Neural progenitor cell (in vitro differentiated cells): ENCODE results near the gene GBGT1. TPM values are rescaled to one million over a fixed set of nuclear protein-coding genes. Genes with fewer than 3 reads are reported as not detected.

Source experiments
- DNase-seq: peaks from one replicate; pipeline ENCODE4 v3.0.0-alpha.2; 2016; ENCODE audit warnings: low spot score
- H2AFZ ChIP-seq: fragments of 200-600 bp; sonication (generic); replicated peaks from 2 replicates; pipeline ENCODE4 v1.6.1; 2016; ENCODE audit warnings: antibody characterized with exemption
- H3F3A ChIP-seq: fragments of 200-600 bp; sonication (generic); 2 replicates; pipeline ENCODE4 v1.6.1; 2016; ENCODE audit warnings: antibody characterized with exemption, low read depth
- H3K27ac ChIP-seq: fragments of 200-600 bp; sonication (generic); 2 replicates; pipeline ENCODE4 v1.5.1; 2016; ENCODE audit warnings: mild to moderate bottlenecking
- H3K27me3 ChIP-seq: fragments of 200-600 bp; sonication (generic); 2 replicates; pipeline ENCODE4 v1.6.1; 2016; ENCODE audit warnings: mild to moderate bottlenecking, moderate library complexity
- H3K36me3 ChIP-seq: fragments of 200-600 bp; sonication (generic); 2 replicates; pipeline ENCODE4 v1.5.1; 2016
- H3K4me1 ChIP-seq: fragments of 200-600 bp; sonication (generic); 2 replicates; pipeline ENCODE4 v1.6.1; 2016; ENCODE audit warnings: mixed run types
- H3K4me2 ChIP-seq: fragments of 200-600 bp; sonication (generic); 2 replicates; pipeline ENCODE4 v1.6.1; 2016
- H3K4me3 ChIP-seq: fragments of 200-600 bp; sonication (generic); 2 replicates; pipeline ENCODE4 v1.5.1; 2016
- H3K79me2 ChIP-seq: fragments of 200-600 bp; sonication (generic); 2 replicates; pipeline ENCODE4 v1.6.1; 2016; ENCODE audit warnings: low read depth
- H3K9ac ChIP-seq: fragments of 200-600 bp; sonication (generic); 2 replicates; pipeline ENCODE4 v1.6.1; 2016
- H3K9me3 ChIP-seq: fragments of 200-600 bp; sonication (generic); 2 replicates; pipeline ENCODE4 v1.5.1; 2016; ENCODE audit warnings: low read depth
- H4K20me1 ChIP-seq: fragments of 200-600 bp; sonication (generic); 2 replicates; pipeline ENCODE4 v1.6.1; 2016; ENCODE audit warnings: low read depth
- H3K27ac Mint-ChIP-seq: 3 replicates; pipeline ENCODE4 v1.8.0; 2021; ENCODE audit warnings: mixed read lengths
- H3K27me3 Mint-ChIP-seq: 2 replicates; pipeline ENCODE4 v1.8.0; 2022; ENCODE audit warnings: low read depth, mild to moderate bottlenecking, inconsistent platforms, moderate library complexity, mixed read lengths; ENCODE audit not compliant: insufficient read depth
- H3K36me3 Mint-ChIP-seq: 3 replicates; pipeline ENCODE4 v1.8.0; 2021; ENCODE audit warnings: mixed read lengths
- H3K4me1 Mint-ChIP-seq: 3 replicates; pipeline ENCODE4 v1.8.0; 2021; ENCODE audit warnings: mixed read lengths
- H3K4me3 Mint-ChIP-seq: 3 replicates; pipeline ENCODE4 v1.8.0; 2021; ENCODE audit warnings: mild to moderate bottlenecking, moderate library complexity, mixed read lengths
- H3K9me3 Mint-ChIP-seq: 3 replicates; pipeline ENCODE4 v1.8.0; 2020; ENCODE audit warnings: mixed read lengths
- EZH2 ChIP-seq: fragments of 200-600 bp; sonication (generic); IDR thresholded peaks from 2 replicates; pipeline ENCODE4 v1.6.1; 2017; ENCODE audit warnings: antibody characterized with exemption, mild to moderate bottlenecking, moderate library complexity
- EZH2phosphoT487 ChIP-seq: fragments of 200-600 bp; sonication (generic); IDR thresholded peaks from 2 replicates; pipeline ENCODE4 v1.6.1; 2017; ENCODE audit warnings: antibody characterized with exemption
- total RNA-seq: library from RNA; depleted of rRNA; stranded (reverse); fragments of >200 nt; gene quantifications from 2 replicates; pipeline ENCODE4 v1.2.3, GENCODE V29; 2015; ENCODE audit warnings: low replicate concordance
- TF ChIP-seq, protein P1 (sequence below): fragments of 200-600 bp; sonication (generic); IDR thresholded peaks from 2 replicates; pipeline ENCODE4 v1.5.1; 2017; ENCODE audit warnings: antibody characterized with exemption, mild to moderate bottlenecking

GBGT1 gene
- total RNA-seq, 1 donor from 2014 or later: 2.0 TPM

DNA sequence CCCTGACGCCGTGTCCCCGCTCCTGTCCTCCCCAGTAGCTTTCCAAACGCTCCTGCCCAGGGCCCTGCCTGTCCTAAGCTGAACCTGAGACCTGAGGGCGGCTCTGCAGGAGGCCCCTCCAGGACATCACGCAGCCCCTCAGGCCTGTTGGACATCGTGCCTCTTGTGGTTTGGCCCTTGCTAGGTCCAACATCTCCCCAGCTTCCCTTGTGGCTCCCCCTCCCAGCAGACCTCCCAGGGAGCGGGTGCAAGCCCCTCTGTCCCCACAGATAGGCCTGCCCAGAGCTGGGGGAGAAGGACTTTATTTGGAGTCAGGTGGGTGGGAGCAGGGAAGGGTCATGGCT is 41.3 kb upstream of the GBGT1 start:
- Mint-ChIP-seq H3K27ac (no peak overlapping the region), H3K4me3 (no peak overlapping the region), H3K9me3 (no peaks in the 10 kb centered on the region), H3K36me3 (no peaks in the 10 kb centered on the region), H3K27me3 (peaks cover 7% of the 10 kb centered on the region), H3K4me1 (no peaks in the 10 kb centered on the region)
- H4K20me1 ChIP-seq: no peaks in the 10 kb centered on the region
- DNase-seq: no peak
- H3K4me3 ChIP-seq: no peak overlapping the region
- no peak overlapping the region for H3K4me2 ChIP-seq
- no peaks in the 10 kb centered on the region for H3F3A ChIP-seq
- peaks cover 74% of the 10 kb centered on the region for H3K27me3 ChIP-seq
- no peaks in the 10 kb centered on the region for H3K36me3 ChIP-seq
- H3K27ac ChIP-seq: no peak overlapping the region
- H3K9ac ChIP-seq: no peak overlapping the region
- H3K9me3 ChIP-seq: no peaks in the 10 kb centered on the region
- no peaks in the 10 kb centered on the region for H3K4me1 ChIP-seq
- no peak for TF ChIP-seq EZH2
- TF ChIP-seq, protein P1, sequence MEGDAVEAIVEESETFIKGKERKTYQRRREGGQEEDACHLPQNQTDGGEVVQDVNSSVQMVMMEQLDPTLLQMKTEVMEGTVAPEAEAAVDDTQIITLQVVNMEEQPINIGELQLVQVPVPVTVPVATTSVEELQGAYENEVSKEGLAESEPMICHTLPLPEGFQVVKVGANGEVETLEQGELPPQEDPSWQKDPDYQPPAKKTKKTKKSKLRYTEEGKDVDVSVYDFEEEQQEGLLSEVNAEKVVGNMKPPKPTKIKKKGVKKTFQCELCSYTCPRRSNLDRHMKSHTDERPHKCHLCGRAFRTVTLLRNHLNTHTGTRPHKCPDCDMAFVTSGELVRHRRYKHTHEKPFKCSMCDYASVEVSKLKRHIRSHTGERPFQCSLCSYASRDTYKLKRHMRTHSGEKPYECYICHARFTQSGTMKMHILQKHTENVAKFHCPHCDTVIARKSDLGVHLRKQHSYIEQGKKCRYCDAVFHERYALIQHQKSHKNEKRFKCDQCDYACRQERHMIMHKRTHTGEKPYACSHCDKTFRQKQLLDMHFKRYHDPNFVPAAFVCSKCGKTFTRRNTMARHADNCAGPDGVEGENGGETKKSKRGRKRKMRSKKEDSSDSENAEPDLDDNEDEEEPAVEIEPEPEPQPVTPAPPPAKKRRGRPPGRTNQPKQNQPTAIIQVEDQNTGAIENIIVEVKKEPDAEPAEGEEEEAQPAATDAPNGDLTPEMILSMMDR: no peak
- TF ChIP-seq EZH2phosphoT487: no peak
- no peak overlapping the region for H2AFZ ChIP-seq
- H3K79me2 ChIP-seq: no peaks in the 10 kb centered on the region

- Histone ChIP-seq H3K9me3 (no peaks in the 10 kb centered on the region), H3K9ac (no peak overlapping the region), H3F3A (no peaks in the 10 kb centered on the region), H3K36me3 (no peaks in the 10 kb centered on the region), H2AFZ (no peak overlapping the region), H3K4me1 (no peaks in the 10 kb centered on the region), H3K27me3 (peaks cover 74% of the 10 kb centered on the region), H3K27ac (no peak overlapping the region), H3K79me2 (no peaks in the 10 kb centered on the region), H3K4me2 (no peak overlapping the region), H3K4me3 (no peak overlapping the region), H4K20me1 (no peaks in the 10 kb centered on the region)
- H3K27me3 Mint-ChIP-seq: peaks cover 3% of the 10 kb centered on the region
- no peaks in the 10 kb centered on the region for H3K4me1 Mint-ChIP-seq
- no peak overlapping the region for H3K27ac Mint-ChIP-seq
- no peak for DNase-seq
- no peaks in the 10 kb centered on the region for H3K9me3 Mint-ChIP-seq
- no peak overlapping the region for H3K4me3 Mint-ChIP-seq
- TF ChIP-seq EZH2phosphoT487 (no peak), EZH2 (no peak)
- TF ChIP-seq, protein P1: no peak
- no peaks in the 10 kb centered on the region for H3K36me3 Mint-ChIP-seq
Observed at GRCh38 chr9:133204335-133204992, 40.8 kb upstream of the GBGT1 start.

- DNase-seq: no peak
- H3K27ac ChIP-seq: no peak overlapping the region
- H3K9ac ChIP-seq: no peak overlapping the region
- no peaks in the 10 kb centered on the region for H3K36me3 ChIP-seq
- H3K27me3 ChIP-seq: peaks cover 71% of the 10 kb centered on the region
- TF ChIP-seq EZH2 (no peak), EZH2phosphoT487 (no peak)
- TF ChIP-seq, protein P1: no peak
- H3K36me3 Mint-ChIP-seq: no peaks in the 10 kb centered on the region
- H3K27ac Mint-ChIP-seq: no peak overlapping the region
- no peaks in the 10 kb centered on the region for H3K4me1 Mint-ChIP-seq
- no peaks in the 10 kb centered on the region for H3F3A ChIP-seq
- peaks cover 2% of the 10 kb centered on the region for H3K9me3 Mint-ChIP-seq
- no peak overlapping the region for H2AFZ ChIP-seq
- no peaks in the 10 kb centered on the region for H3K9me3 ChIP-seq
- no peak overlapping the region for H3K4me2 ChIP-seq
- no peaks in the 10 kb centered on the region for H3K4me1 ChIP-seq
- no peaks in the 10 kb centered on the region for H3K79me2 ChIP-seq
- no peaks in the 10 kb centered on the region for H4K20me1 ChIP-seq
- no peak overlapping the region for H3K4me3 Mint-ChIP-seq
- H3K4me3 ChIP-seq: no peak overlapping the region
- peaks cover 3% of the 10 kb centered on the region for H3K27me3 Mint-ChIP-seq
Observed at GRCh38 chr9:133203506-133204075, 39.9 kb upstream of the GBGT1 start.
